Middle frontal gyrus (tissue), 1 donor: Measurements from ENCODE around the gene MYL7.

Experiments used
- DNase-seq: peaks from one replicate; pipeline ENCODE4 v3.0.0-alpha.2; 2015; ENCODE audit warnings: low spot score; ENCODE audit errors: extremely low spot score

MYL7 gene

GRCh38 chr7:44101966-44102845 is 38.9 kb downstream of the MYL7 start:
- no peak for DNase-seq

- no peak for DNase-seq
These were observed 39.7 kb downstream of the MYL7 start for GRCh38 chr7:44101303-44101965.

GRCh38 chr7:44100458-44101302 is 40.5 kb downstream of the MYL7 start:
- no peak for DNase-seq

GRCh38 chr7:44099669-44100068 is 41.5 kb downstream of the MYL7 start:
- no peak for DNase-seq

GRCh38 chr7:44098092-44099068 is 42.8 kb downstream of the MYL7 start:
- DNase-seq: no peak

- no peak for DNase-seq
These were observed 43.8 kb downstream of the MYL7 start for GRCh38 chr7:44097064-44097932.

- no peak for DNase-seq
These were observed 44.7 kb downstream of the MYL7 start for GRCh38 chr7:44096326-44096881.

GRCh38 chr7:44095781-44096180 is 45.4 kb downstream of the MYL7 start:
- no peak for DNase-seq

- DNase-seq: no peak
These were observed 46.1 kb downstream of the MYL7 start for GRCh38 chr7:44094883-44095592.

- no peak for DNase-seq
These were observed 46.8 kb downstream of the MYL7 start for GRCh38 chr7:44094365-44094764.

GRCh38 chr7:44093102-44093641 is 48.0 kb downstream of the MYL7 start:
- DNase-seq: no peak
